ENCODE results near the gene DAND5. TPM values are rescaled to one million over a fixed set of nuclear protein-coding genes. Genes with fewer than 3 reads are reported as not detected.
"Not testable (repeated sequence)": the region's sequence is repeated elsewhere in the genome, so short reads cannot be mapped to it uniquely, and the experiment has no call there.

DAND5 gene
- total RNA-seq, 1 donor: not detected

DNA sequence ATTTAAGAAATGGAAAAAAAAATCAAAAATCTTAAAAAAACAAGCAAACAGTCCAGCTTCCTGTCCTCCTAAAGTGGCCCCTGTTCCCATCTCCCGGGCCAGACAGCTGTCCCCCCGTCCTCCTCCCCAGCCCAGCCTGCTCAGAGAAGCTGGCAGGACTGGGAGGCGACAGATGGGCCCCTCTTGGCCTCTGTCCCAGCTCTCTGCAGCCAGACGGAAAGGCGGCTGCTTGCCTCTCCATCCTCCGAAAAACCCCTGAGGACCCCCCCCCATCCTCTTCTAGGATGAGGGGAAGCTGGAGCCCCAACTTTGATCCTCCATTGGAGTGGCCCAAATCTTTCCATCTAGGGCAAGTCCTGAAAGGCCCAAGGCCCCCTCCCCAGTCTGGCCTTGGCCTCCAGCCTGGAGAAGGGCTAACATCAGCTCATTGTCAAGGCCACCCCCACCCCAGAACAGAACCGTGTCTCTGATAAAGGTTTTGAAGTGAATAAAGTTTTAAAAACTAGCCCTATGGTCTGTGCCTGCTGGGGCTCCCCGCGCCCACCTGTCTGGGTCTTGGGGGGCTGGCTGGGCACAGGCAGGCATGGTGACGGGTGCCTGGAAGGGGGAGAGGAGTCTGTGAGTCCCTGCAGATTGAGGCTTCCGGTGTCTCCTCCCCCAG is 16.1 kb upstream of the DAND5 start:
- peak; percentile 54 for DNase-seq (ENCODE audit: insufficient read length, low spot score, missing footprints)
- Histone ChIP-seq H2AFZ (ENCODE audit: low read length) (no peak overlapping the region), H3K4me2 (ENCODE audit: insufficient read depth, low read length) (peak overlapping the region; percentile 51), H4K20me1 (ENCODE audit: insufficient read depth, low read length) (peaks cover under 1% of the 10 kb centered on the region), H3K4me3 (ENCODE audit: insufficient read depth, low read length) (no peak overlapping the region), H3K36me3 (ENCODE audit: insufficient read depth, low read length) (peaks cover 59% of the 10 kb centered on the region), H3K4me1 (ENCODE audit: insufficient read depth, low read length) (peaks cover 42% of the 10 kb centered on the region), H3K27ac (ENCODE audit: low read depth, low read length) (peak overlapping the region; percentile 100), H3K27me3 (ENCODE audit: insufficient read depth, low read length) (no peaks in the 10 kb centered on the region), H3K79me2 (ENCODE audit: insufficient read depth, low read length) (peaks cover 73% of the 10 kb centered on the region), H3K9me3 (ENCODE audit: low read depth, low read length) (no peaks in the 10 kb centered on the region)
- TF ChIP-seq, protein P1, sequence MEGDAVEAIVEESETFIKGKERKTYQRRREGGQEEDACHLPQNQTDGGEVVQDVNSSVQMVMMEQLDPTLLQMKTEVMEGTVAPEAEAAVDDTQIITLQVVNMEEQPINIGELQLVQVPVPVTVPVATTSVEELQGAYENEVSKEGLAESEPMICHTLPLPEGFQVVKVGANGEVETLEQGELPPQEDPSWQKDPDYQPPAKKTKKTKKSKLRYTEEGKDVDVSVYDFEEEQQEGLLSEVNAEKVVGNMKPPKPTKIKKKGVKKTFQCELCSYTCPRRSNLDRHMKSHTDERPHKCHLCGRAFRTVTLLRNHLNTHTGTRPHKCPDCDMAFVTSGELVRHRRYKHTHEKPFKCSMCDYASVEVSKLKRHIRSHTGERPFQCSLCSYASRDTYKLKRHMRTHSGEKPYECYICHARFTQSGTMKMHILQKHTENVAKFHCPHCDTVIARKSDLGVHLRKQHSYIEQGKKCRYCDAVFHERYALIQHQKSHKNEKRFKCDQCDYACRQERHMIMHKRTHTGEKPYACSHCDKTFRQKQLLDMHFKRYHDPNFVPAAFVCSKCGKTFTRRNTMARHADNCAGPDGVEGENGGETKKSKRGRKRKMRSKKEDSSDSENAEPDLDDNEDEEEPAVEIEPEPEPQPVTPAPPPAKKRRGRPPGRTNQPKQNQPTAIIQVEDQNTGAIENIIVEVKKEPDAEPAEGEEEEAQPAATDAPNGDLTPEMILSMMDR (IDR thresholded peaks at IDR 0.05; ENCODE audit: extremely low read depth, low read depth, low read length): no peak

DNA sequence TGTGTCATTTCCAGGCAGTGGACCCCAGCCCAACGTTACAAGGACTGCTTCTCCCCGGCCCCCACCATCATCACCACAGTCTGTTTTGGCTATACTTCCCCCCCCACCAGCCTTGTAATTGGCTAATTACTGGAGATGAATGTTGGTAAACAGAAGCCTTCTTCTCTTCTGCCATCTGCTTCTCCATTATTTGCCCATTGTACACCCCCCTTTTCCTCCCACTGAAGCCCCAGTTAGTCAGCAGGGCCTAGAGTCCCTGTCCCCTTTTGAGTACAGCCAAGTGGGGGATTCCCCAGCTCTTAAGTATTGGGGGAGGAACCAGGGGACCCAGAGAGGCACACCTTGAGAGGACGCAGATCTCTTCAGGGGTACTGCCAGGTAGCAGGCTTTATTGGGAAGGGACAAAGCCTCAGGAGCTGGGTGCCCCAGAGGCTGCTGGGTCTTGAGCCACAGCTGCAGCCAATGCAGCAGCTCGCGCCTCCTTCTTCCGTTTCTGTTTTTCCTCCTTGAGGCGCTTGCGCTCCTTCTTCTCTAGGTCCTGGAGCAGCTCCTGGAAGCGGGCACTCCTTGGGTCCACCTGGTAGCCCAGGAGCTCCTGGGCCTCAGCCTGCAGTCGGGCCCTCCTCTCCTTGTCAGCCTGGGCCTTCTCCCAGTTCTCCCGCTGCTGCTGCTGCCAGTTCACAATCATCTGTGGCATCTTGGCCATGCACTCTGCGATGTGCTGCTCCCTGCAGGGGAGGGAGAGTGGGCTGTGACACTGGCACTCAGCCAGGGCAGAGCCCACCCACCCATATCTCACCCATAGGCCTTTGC is 15.4 kb upstream of the DAND5 start:
- peaks cover 66% of the 10 kb centered on the region for H3K79me2 ChIP-seq (ENCODE audit: insufficient read depth, low read length)

DNA sequence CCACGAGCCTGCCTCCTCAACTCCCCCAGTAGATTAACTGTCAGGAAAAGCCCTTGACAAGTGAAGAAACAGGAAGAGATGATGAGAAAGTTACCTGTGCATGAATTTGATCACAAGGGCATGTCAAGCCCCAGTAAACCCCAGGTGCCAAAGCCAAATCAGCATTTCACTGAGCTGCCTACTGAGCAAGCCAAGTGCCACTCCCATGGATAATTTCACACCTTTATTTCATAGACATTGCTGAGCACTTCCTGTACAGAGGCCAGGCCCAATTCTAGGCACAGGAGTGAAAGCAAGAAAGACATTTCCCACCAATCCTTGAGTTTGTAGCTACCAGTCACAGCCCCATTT is 14.8 kb upstream of the DAND5 start:
- no peak for DNase-seq (ENCODE audit: insufficient read length, low spot score, missing footprints)
- TF ChIP-seq, protein P1 (IDR thresholded peaks at IDR 0.05; ENCODE audit: extremely low read depth, low read depth, low read length): no peak
- Histone ChIP-seq H3K4me2 (ENCODE audit: insufficient read depth, low read length) (peak overlapping the region; percentile 24), H3K4me3 (ENCODE audit: insufficient read depth, low read length) (no peak overlapping the region), H2AFZ (ENCODE audit: low read length) (no peak overlapping the region), H3K27me3 (ENCODE audit: insufficient read depth, low read length) (no peaks in the 10 kb centered on the region), H4K20me1 (ENCODE audit: insufficient read depth, low read length) (no peaks in the 10 kb centered on the region), H3K9me3 (ENCODE audit: low read depth, low read length) (no peaks in the 10 kb centered on the region), H3K27ac (ENCODE audit: low read depth, low read length) (peak overlapping the region; percentile 100), H3K4me1 (ENCODE audit: insufficient read depth, low read length) (peaks cover 42% of the 10 kb centered on the region), H3K36me3 (ENCODE audit: insufficient read depth, low read length) (peaks cover 45% of the 10 kb centered on the region), H3K79me2 (ENCODE audit: insufficient read depth, low read length) (peaks cover 60% of the 10 kb centered on the region)

More for the DNA sequence above, 15.4 kb upstream of the DAND5 start:
- H3K27me3 ChIP-seq (ENCODE audit: insufficient read depth, low read length): no peaks in the 10 kb centered on the region
- no peak overlapping the region for H3K4me3 ChIP-seq (ENCODE audit: insufficient read depth, low read length)
- TF ChIP-seq, protein P1 (IDR thresholded peaks at IDR 0.05; ENCODE audit: extremely low read depth, low read depth, low read length): no peak
- H3K27ac ChIP-seq (ENCODE audit: low read depth, low read length): peak overlapping the region; percentile 100
- H3K36me3 ChIP-seq (ENCODE audit: insufficient read depth, low read length): peaks cover 51% of the 10 kb centered on the region
- H4K20me1 ChIP-seq (ENCODE audit: insufficient read depth, low read length): no peaks in the 10 kb centered on the region
- H2AFZ ChIP-seq (ENCODE audit: low read length): no peak overlapping the region
- peak overlapping the region; percentile 51 for H3K4me2 ChIP-seq (ENCODE audit: insufficient read depth, low read length)
- peak; percentile 38 for DNase-seq (ENCODE audit: insufficient read length, low spot score, missing footprints)
- peaks cover 42% of the 10 kb centered on the region for H3K4me1 ChIP-seq (ENCODE audit: insufficient read depth, low read length)
- no peaks in the 10 kb centered on the region for H3K9me3 ChIP-seq (ENCODE audit: low read depth, low read length)

DNA sequence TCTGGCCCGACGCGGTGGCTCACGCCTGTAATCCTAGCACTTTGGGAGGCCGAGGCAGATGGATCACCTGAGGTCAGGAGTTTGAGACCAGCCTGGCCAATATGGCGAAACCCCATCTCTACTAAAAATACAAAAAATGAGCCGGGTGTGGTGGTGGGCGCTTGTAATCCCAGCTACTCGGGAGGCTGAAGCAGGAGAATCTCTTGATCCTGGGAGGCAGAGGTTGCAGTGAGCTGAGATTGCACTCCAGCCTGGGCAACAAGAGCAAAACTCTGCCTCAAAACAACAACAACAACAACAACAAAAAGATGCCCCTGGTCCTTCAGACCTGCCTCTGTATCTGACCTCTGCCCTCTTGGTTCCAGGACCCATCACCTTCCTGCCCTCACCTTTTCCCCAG is 13.8 kb upstream of the DAND5 start:
- H3K27ac ChIP-seq (ENCODE audit: low read depth, low read length): peak overlapping the region; percentile 100
- H3K79me2 ChIP-seq (ENCODE audit: insufficient read depth, low read length): peaks cover 53% of the 10 kb centered on the region
- H3K27me3 ChIP-seq (ENCODE audit: insufficient read depth, low read length); H3K9me3 ChIP-seq (ENCODE audit: low read depth, low read length); H2AFZ ChIP-seq (ENCODE audit: low read length); H4K20me1 ChIP-seq (ENCODE audit: insufficient read depth, low read length): not testable (repeated sequence)
- peak overlapping the region; percentile 92 for H3K4me2 ChIP-seq (ENCODE audit: insufficient read depth, low read length)
- DNase-seq (ENCODE audit: insufficient read length, low spot score, missing footprints): peak; percentile 38
- H3K4me3 ChIP-seq (ENCODE audit: insufficient read depth, low read length): peak overlapping the region; percentile 96
- H3K4me1 ChIP-seq (ENCODE audit: insufficient read depth, low read length): peaks cover 42% of the 10 kb centered on the region
- peaks cover 35% of the 10 kb centered on the region for H3K36me3 ChIP-seq (ENCODE audit: insufficient read depth, low read length)

All from osteoblast (primary cell).